ENCODE results near the gene HES2.

DNA sequence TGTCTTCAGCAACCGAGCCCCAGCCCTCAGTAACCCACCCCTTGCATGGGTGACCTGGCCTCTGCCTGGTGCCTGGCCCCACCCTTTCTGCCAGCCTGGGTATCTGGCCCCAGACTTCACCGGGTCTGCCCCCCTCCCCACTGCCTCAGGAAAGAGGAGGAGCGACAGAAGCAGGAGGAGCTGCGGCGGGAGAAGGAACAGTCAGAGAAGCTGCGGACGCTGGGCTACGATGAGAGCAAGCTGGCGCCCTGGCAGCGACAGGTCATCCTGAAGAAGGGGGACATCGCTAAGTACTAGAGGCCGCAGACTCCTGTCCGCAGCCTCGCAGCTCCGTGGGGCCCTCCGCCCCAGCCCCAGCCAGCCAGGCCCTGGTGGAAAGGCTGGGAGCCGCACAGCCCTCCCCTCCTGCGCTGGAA is 40.1 kb upstream of the HES2 start:
- TF ChIP-seq POLR2A (IDR thresholded peaks at IDR 0.05), result no peak
- TF ChIP-seq, protein P1, sequence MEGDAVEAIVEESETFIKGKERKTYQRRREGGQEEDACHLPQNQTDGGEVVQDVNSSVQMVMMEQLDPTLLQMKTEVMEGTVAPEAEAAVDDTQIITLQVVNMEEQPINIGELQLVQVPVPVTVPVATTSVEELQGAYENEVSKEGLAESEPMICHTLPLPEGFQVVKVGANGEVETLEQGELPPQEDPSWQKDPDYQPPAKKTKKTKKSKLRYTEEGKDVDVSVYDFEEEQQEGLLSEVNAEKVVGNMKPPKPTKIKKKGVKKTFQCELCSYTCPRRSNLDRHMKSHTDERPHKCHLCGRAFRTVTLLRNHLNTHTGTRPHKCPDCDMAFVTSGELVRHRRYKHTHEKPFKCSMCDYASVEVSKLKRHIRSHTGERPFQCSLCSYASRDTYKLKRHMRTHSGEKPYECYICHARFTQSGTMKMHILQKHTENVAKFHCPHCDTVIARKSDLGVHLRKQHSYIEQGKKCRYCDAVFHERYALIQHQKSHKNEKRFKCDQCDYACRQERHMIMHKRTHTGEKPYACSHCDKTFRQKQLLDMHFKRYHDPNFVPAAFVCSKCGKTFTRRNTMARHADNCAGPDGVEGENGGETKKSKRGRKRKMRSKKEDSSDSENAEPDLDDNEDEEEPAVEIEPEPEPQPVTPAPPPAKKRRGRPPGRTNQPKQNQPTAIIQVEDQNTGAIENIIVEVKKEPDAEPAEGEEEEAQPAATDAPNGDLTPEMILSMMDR (IDR thresholded peaks at IDR 0.05 in 8 of 11, conservative IDR thresholded peaks at IDR 0.05 in 3 of 11), result no peak

Data from spleen (tissue), 7 donors.